ENCODE measurements around the gene EPHA6. TPM values are rescaled to one million over a fixed set of nuclear protein-coding genes. Genes with fewer than 3 reads are reported as not detected.

Gene EPHA6
- total and polyA plus RNA-seq, 9 of the 15 experiments (the other 6 are each of a cell fraction or from before 2014, with no cell fraction given), result not detected

- Histone ChIP-seq H3K9ac (ENCODE audit: insufficient read depth in 1 of 2, low read depth in 2 of 2, low read length in 2 of 2) (no peak overlapping the region), H2AFZ (ENCODE audit: low read depth, low read length) (no peak overlapping the region), H3K9me3 (replicated peaks; ENCODE audit: control insufficient read depth, insufficient read depth, low read depth, low read length) (no peaks in the 10 kb centered on the region), H3K4me2 (ENCODE audit: insufficient read depth, low read length) (no peak overlapping the region), H3K27me3 (ENCODE audit: control insufficient read depth in 2 of 2, insufficient read depth in 2 of 2, low read length in 2 of 2) (no peaks in the 10 kb centered on the region), H3K27ac (ENCODE audit: extremely low read depth, low read depth, low read length) (no peak overlapping the region), H3K36me3 (ENCODE audit: control insufficient read depth, insufficient read depth, low read length) (no peaks in the 10 kb centered on the region), H3K4me1 (replicated peaks in 1 of 2; ENCODE audit: control insufficient read depth in 2 of 2, insufficient read depth in 2 of 2, low read length in 2 of 2) (no peaks in the 10 kb centered on the region), H3K4me3 (no peak overlapping the region), H4K20me1 (replicated peaks; ENCODE audit: control insufficient read depth, insufficient read depth, low read length) (no peaks in the 10 kb centered on the region), H3K9me1 (ENCODE audit: control insufficient read depth, insufficient read depth, low read length) (no peaks in the 10 kb centered on the region), H3K79me2 (ENCODE audit: control insufficient read depth, insufficient read depth, low read length) (no peaks in the 10 kb centered on the region)
- POLR2A ChIA-PET, result no interaction called here
- FAIRE-seq, result no peak
- DNase-seq (ENCODE audit: extremely low read depth in 1 of 4, low spot score in 3 of 4), result no peak
- CTCF ChIA-PET (ENCODE audit: low intra/inter-chr PET ratio), result no interaction called here
- intact Hi-C loops (cut with micrococcal nuclease), result no loop called here
- no peak for ATAC-seq
- 8% methylated on average over 10 of the region's 13 CpGs for WGBS (ENCODE audit: insufficient coverage, low coverage, missing lambda C conversion rate)
- BruUV-seq (replicated peaks), result no TSS peak
- in situ Hi-C loops (cut with MboI), result no loop called here
- no peak for TF ChIP-seq ZNF589 (CRISPR knock-in tag; IDR thresholded peaks at IDR 0.05; ENCODE audit: low read depth)
- TF ChIP-seq ZNF668 (CRISPR knock-in tag; IDR thresholded peaks at IDR 0.05), result no peak
- TF ChIP-seq ETS2 (tag; IDR thresholded peaks at IDR 0.05; ENCODE audit: borderline replicate concordance, poor library complexity, severe bottlenecking), result no peak
- no peak for TF ChIP-seq HIVEP1 (CRISPR knock-in tag; IDR thresholded peaks at IDR 0.05)
- TF ChIP-seq CUX1 (CRISPR knock-in tag; IDR thresholded peaks at IDR 0.05), result no peak
- no peak for TF ChIP-seq FOXP4 (CRISPR knock-in tag; IDR thresholded peaks at IDR 0.05; ENCODE audit: borderline replicate concordance)
- no peak for TF ChIP-seq SREBF1 (IDR thresholded peaks at IDR 0.05; ENCODE audit: borderline replicate concordance, low read depth, low read length)
- no peak for TF ChIP-seq NRF1 (conservative IDR thresholded peaks at IDR 0.05 in 1 of 2, IDR thresholded peaks at IDR 0.05 in 1 of 2)
- no peak for TF ChIP-seq BHLHE40 (IDR thresholded peaks at IDR 0.05; ENCODE audit: low read length)
- TF ChIP-seq USF1 (CRISPR knock-in tag; IDR thresholded peaks at IDR 0.05), result no peak
- no peak for TF ChIP-seq FOXK1 (CRISPR knock-in tag; IDR thresholded peaks at IDR 0.05; ENCODE audit: borderline replicate concordance)
- no peak for TF ChIP-seq DEAF1 (CRISPR knock-in tag; IDR thresholded peaks at IDR 0.05)
- no peak for TF ChIP-seq ZBTB8A (IDR thresholded peaks at IDR 0.05; ENCODE audit: partially characterized antibody)
- TF ChIP-seq SOX6 (IDR thresholded peaks at IDR 0.05), result no peak
These were observed 477.5 kb downstream of the EPHA6 start for GRCh38 chr3:97291901-97292300.

Measured in K562 (cell line).